K562 (cell line): ENCODE results near the gene PIEZO2.

Experiments used
- GABPB1 ChIP-seq: sonication (generic); formaldehyde crosslinking; IDR thresholded peaks from 2 replicates; pipeline ENCODE4 v1.8.0; 2022; ENCODE audit warnings: mild to moderate bottlenecking, missing genetic modification reagents
- HDAC2 ChIP-seq: fragments of 450-650 bp; IDR thresholded peaks from 2 replicates; pipeline ENCODE4 v1.6.1; 2016; ENCODE audit warnings: mild to moderate bottlenecking
- IRF2 ChIP-seq: sonication (generic); formaldehyde crosslinking; IDR thresholded peaks from 2 replicates; pipeline ENCODE4 v1.8.1; 2022; ENCODE audit warnings: mild to moderate bottlenecking, missing genetic modification reagents
- JUND ChIP-seq, 2 experiments: IDR thresholded peaks; 2 replicates in 1 of 2; 3 replicates in 1 of 2; pipeline ENCODE4 v1.6.1; 2011; ENCODE audit warnings: borderline replicate concordance in 2 of 2, low read depth in 2 of 2, low read length in 2 of 2, improper control_type of control experiment in 1 of 2, missing biosample characterization in 1 of 2, missing genetic modification characterization in 1 of 2, missing genetic modification reagents in 1 of 2
- KDM5B ChIP-seq: fragments of 200-600 bp; sonication (generic); IDR thresholded peaks from 2 replicates; pipeline ENCODE4 v1.6.1; 2012; ENCODE audit warnings: low read depth, mild to moderate bottlenecking, moderate library complexity, low read length, control low read depth, inconsistent platforms; ENCODE audit not compliant: insufficient replicate concordance
- MAFK ChIP-seq: IDR thresholded peaks from 2 replicates; pipeline ENCODE4 v1.6.1; 2011; ENCODE audit warnings: low read length, improper control_type of control experiment
- POLR2A ChIP-seq: fragments of 450-650 bp; conservative IDR thresholded peaks from 2 replicates; pipeline ENCODE4 v1.6.1; 2016
- RAD51 ChIP-seq: fragments of 450-650 bp; IDR thresholded peaks from 2 replicates; pipeline ENCODE4 v1.7.1; 2016; ENCODE audit warnings: low read depth, mild to moderate bottlenecking, borderline replicate concordance
- SRF ChIP-seq, 2 experiments: fragments of 250-450, 450-650 bp in 1 of 2; sonication (Bioruptor Pico) in 1 of 2; sonication (generic) in 1 of 2; formaldehyde crosslinking; IDR thresholded peaks; 2 replicates each; pipeline versions ENCODE4 v1.5.0 to v1.5.1; 2020 to 2022; ENCODE audit warnings: mild to moderate bottlenecking in 1 of 2, missing genetic modification reagents in 1 of 2
- TAF1 ChIP-seq: IDR thresholded peaks from 2 replicates; pipeline ENCODE4 v1.6.1; 2011; ENCODE audit warnings: mild to moderate bottlenecking, low read length, moderate library complexity; ENCODE audit not compliant: insufficient read depth, control insufficient read depth, severe bottlenecking; ENCODE audit errors: extremely low read depth
- ZNF175 ChIP-seq: fragments of 200-800 bp; sonication (Bioruptor generic); IDR thresholded peaks from 2 replicates; pipeline ENCODE4 v1.6.1; 2016; ENCODE audit warnings: low read depth, mild to moderate bottlenecking, missing genetic modification characterization, missing compliant biosample characterization

DNA sequence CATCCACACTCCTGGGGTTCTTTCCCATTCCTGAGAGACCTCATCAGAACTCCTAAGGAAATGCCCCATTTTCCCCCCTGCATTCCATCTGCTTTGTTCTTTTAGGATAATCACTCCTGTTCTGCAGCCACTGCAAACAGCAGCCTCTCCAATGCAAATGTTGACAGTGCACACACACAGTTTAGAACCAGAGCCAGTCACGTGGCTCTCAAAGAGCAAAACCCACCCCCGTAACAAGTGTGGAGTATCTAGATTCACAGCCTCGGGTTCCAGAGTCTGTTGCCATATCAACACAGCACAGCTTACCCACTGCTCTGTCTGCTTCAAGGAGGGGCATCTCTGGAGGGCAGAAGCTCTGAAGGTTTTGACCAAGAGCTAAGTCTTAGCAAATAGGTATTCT is 443.6 kb downstream of the PIEZO2 start:
- TF ChIP-seq RAD51 (no peak), GABPB1 (CRISPR knock-in tag) (no peak), KDM5B (no peak), POLR2A (no peak), HDAC2 (no peak), MAFK (no peak), JUND (IDR thresholded peaks at IDR 0.05; ENCODE audit: borderline replicate concordance, low read depth, low read length) (no peak), JUND (tag; IDR thresholded peaks at IDR 0.05; ENCODE audit: borderline replicate concordance, low read depth, low read length) (no peak), SRF (CRISPR knock-in tag; IDR thresholded peaks at IDR 0.05) (no peak), IRF2 (CRISPR knock-in tag) (no peak), ZNF175 (CRISPR knock-in tag) (no peak), TAF1 (no peak)
